C4-2B (cell line): ENCODE measurements around the gene KCNJ15.

Experiments used
- CTCF ChIP-seq: fragments of 450-650 bp; conservative IDR thresholded peaks from 2 replicates; pipeline ENCODE4 v1.5.1; 2017; ENCODE audit warnings: mild to moderate bottlenecking
- ZFX ChIP-seq: fragments of 450-650 bp; IDR thresholded peaks from 2 replicates; pipeline ENCODE4 v1.6.1; 2017

GRCh38 chr21:38346286-38346685, 89.5 kb downstream of the KCNJ15 start:
- TF ChIP-seq CTCF (no peak), ZFX (no peak)
